Loucy (cell line): ENCODE results near the gene TMEM183A.

ENCODE experiments used
- H2AFZ ChIP-seq: fragments of 200-600 bp; sonication (generic); 2 replicates; pipeline ENCODE4 v1.6.0; 2016; ENCODE audit warnings: antibody characterized with exemption, mild to moderate bottlenecking, low read length, moderate library complexity
- H3F3A ChIP-seq: fragments of 200-600 bp; 2 replicates; pipeline ENCODE4 v1.6.0; 2016; ENCODE audit warnings: antibody characterized with exemption, low read depth, mild to moderate bottlenecking
- H3K27me3 ChIP-seq: fragments of 200-600 bp; sonication (generic); 2 replicates; pipeline ENCODE4 v1.6.1; 2014; ENCODE audit warnings: low read length, mild to moderate bottlenecking; ENCODE audit not compliant: insufficient read depth, poor library complexity, severe bottlenecking
- H3K36me3 ChIP-seq: fragments of 200-600 bp; sonication (generic); 2 replicates; pipeline ENCODE4 v1.6.1; 2016; ENCODE audit warnings: low read length; ENCODE audit not compliant: insufficient read depth
- H3K4me1 ChIP-seq: fragments of 200-600 bp; sonication (generic); 2 replicates; pipeline ENCODE4 v1.5.1; 2014; ENCODE audit warnings: low read length, mild to moderate bottlenecking; ENCODE audit not compliant: insufficient read depth, poor library complexity, severe bottlenecking
- H3K4me2 ChIP-seq: fragments of 200-600 bp; sonication (generic); 2 replicates; pipeline ENCODE4 v1.6.0; 2014; ENCODE audit warnings: antibody characterized with exemption, low read length, low read depth, mild to moderate bottlenecking; ENCODE audit not compliant: poor library complexity, severe bottlenecking
- H3K4me3 ChIP-seq: fragments of 200-600 bp; sonication (generic); 2 replicates; pipeline ENCODE4 v1.5.1; 2014; ENCODE audit warnings: low read length, mild to moderate bottlenecking, mixed read lengths; ENCODE audit not compliant: poor library complexity, severe bottlenecking
- H3K79me2 ChIP-seq: fragments of 200-600 bp; sonication (generic); 2 replicates; pipeline ENCODE4 v1.6.1; 2014; ENCODE audit warnings: low read length; ENCODE audit not compliant: insufficient read depth
- H3K9ac ChIP-seq: fragments of 200-600 bp; sonication (generic); 2 replicates; pipeline ENCODE4 v1.6.0; 2014; ENCODE audit warnings: mild to moderate bottlenecking, low read depth, low read length, moderate library complexity; ENCODE audit not compliant: poor library complexity, severe bottlenecking
- H3K9me2 ChIP-seq: fragments of 200-600 bp; sonication (generic); replicated peaks from 2 replicates; pipeline ENCODE4 v1.6.1; 2016; ENCODE audit warnings: low read depth, low read length, mixed read lengths
- H3K9me3 ChIP-seq: fragments of 200-600 bp; sonication (generic); 2 replicates; pipeline ENCODE4 v1.6.1; 2014; ENCODE audit warnings: mild to moderate bottlenecking, antibody characterized with exemption, low read length, low read depth; ENCODE audit not compliant: insufficient read depth
- H4K20me1 ChIP-seq: fragments of 200-600 bp; sonication (generic); 2 replicates; pipeline ENCODE4 v1.6.0; 2014; ENCODE audit warnings: antibody characterized with exemption, low read length, mild to moderate bottlenecking; ENCODE audit not compliant: insufficient read depth, poor library complexity, severe bottlenecking
- EZH2phosphoT487 ChIP-seq: fragments of 200-600 bp; IDR thresholded peaks from 2 replicates; pipeline ENCODE4 v1.6.1; 2018; ENCODE audit warnings: antibody characterized with exemption, mild to moderate bottlenecking, moderate library complexity, borderline replicate concordance
- TF ChIP-seq, protein P1 (sequence below): fragments of 200-600 bp; sonication (generic); conservative IDR thresholded peaks from 2 replicates; pipeline ENCODE4 v1.5.1; 2014; ENCODE audit warnings: mild to moderate bottlenecking, antibody characterized with exemption, low read length

Gene TMEM183A

DNA sequence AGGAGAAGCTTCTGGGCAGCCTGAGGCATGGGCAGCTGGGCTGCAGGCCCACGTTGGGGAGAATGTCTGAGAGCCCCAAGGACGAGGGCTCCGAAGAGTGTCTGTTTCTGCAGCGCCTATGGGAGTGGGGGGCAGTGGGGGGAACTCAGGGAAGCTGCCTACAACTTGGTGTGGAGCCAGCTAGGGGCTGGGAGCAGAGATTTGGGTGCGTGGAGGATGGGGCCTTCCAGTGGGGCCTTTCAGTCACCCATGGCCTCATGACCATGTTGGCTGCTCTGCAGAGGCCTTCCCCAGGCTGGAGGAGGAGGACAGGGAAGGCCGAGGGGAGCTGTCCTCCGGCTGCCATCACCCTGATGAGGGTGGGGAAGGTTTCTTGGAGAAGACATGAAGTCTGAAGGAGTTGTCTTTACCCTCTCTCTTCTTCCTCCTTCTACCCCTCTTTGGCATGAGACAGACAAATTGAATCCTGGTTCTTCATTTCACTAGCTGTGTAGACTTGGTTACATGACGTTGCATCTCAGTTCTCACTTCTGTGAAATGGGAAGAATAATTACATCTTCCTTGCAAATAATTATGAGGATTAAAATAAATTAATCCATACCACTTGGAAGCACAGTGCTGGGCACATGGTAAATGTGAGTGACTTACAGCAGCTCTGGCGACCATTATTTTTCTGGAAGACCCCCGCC is 27.4 kb downstream of the TMEM183A start:
- H3K9ac ChIP-seq = no peak overlapping the region
- H3K9me2 ChIP-seq = no peaks in the 10 kb centered on the region
- H3K4me2 ChIP-seq = no peak overlapping the region
- H3K4me3 ChIP-seq = no peak overlapping the region
- TF ChIP-seq EZH2phosphoT487 = no peak
- TF ChIP-seq, protein P1, sequence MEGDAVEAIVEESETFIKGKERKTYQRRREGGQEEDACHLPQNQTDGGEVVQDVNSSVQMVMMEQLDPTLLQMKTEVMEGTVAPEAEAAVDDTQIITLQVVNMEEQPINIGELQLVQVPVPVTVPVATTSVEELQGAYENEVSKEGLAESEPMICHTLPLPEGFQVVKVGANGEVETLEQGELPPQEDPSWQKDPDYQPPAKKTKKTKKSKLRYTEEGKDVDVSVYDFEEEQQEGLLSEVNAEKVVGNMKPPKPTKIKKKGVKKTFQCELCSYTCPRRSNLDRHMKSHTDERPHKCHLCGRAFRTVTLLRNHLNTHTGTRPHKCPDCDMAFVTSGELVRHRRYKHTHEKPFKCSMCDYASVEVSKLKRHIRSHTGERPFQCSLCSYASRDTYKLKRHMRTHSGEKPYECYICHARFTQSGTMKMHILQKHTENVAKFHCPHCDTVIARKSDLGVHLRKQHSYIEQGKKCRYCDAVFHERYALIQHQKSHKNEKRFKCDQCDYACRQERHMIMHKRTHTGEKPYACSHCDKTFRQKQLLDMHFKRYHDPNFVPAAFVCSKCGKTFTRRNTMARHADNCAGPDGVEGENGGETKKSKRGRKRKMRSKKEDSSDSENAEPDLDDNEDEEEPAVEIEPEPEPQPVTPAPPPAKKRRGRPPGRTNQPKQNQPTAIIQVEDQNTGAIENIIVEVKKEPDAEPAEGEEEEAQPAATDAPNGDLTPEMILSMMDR = no peak
- H3K79me2 ChIP-seq = no peaks in the 10 kb centered on the region
- H3K9me3 ChIP-seq = no peaks in the 10 kb centered on the region
- no peaks in the 10 kb centered on the region for H3K27me3 ChIP-seq
- H2AFZ ChIP-seq = no peak overlapping the region
- no peaks in the 10 kb centered on the region for H3K36me3 ChIP-seq
- H4K20me1 ChIP-seq = no peaks in the 10 kb centered on the region
- H3K4me1 ChIP-seq = peaks cover 7% of the 10 kb centered on the region
- no peaks in the 10 kb centered on the region for H3F3A ChIP-seq

DNA sequence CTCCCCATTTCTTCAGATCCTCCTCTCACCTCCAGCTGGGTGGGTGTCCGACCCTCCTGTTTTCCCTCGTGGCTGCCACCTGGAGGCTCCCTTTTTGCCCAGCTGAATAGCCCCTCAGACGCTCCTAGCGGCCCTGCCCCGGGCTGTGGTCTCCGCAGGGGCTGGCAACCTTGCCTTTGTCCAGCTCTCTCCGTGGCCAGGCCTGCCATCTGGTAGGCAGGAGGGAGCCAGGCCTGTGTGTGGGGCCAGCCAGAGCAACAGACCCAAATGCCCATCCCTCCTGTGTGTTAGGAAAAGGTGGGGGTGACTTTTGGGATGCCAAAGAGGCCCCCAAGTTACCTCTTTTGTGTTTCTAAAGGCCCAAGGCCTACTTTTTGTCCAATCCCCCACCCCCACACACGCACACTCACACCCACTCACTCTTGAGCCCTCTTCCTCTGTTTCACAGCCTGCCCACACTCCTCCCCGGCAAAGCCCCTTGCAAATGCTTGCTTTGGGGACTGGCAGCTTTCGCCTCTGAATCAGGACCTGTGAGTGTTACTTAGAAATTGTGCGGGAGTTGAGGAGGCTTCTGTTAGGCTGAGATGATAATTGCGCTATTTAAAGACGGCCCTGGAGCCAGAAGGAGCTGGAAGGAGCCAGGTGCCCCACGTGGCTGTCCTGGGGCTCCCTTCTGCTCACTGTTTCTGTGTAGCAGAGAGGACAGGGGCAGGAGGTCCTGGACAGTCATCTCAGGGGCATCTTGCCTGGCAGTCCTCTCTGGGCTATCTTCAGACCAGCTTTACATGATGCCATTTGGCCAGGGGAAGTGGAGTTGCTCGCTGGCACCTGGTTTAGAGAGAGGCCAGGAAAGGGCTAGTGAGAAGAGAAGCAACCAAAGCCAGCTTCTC is 28.2 kb downstream of the TMEM183A start:
- no peaks in the 10 kb centered on the region for H3K27me3 ChIP-seq
- no peaks in the 10 kb centered on the region for H3K79me2 ChIP-seq
- H3K9me3 ChIP-seq = no peaks in the 10 kb centered on the region
- H3K9ac ChIP-seq = no peak overlapping the region
- no peaks in the 10 kb centered on the region for H3F3A ChIP-seq
- H3K9me2 ChIP-seq = no peaks in the 10 kb centered on the region
- no peak overlapping the region for H3K4me3 ChIP-seq
- TF ChIP-seq, protein P1 = no peak
- no peak for TF ChIP-seq EZH2phosphoT487
- no peaks in the 10 kb centered on the region for H3K36me3 ChIP-seq
- H2AFZ ChIP-seq = no peak overlapping the region
- no peak overlapping the region for H3K4me2 ChIP-seq
- H4K20me1 ChIP-seq = no peaks in the 10 kb centered on the region
- peaks cover 7% of the 10 kb centered on the region for H3K4me1 ChIP-seq

DNA sequence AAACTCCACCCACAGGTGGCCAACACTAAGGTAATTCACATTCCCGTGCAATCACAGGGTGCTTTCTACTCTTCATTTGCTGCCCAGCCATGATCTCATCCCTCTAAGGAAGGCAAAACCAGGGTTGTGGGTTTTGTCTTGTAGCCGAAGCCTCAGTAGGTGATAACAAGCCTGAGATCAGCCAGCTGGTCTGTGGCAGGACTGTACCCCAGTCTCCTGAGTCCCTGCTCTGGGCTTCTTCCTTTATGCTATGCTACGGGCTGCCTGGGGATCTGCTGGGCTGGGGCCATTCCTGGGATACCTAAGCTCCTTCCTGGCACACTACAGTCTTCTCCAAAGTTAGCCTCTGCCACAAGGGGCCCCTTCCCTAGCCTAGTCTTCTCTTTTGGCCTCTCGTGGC is 29.0 kb downstream of the TMEM183A start:
- Histone ChIP-seq H3F3A (no peaks in the 10 kb centered on the region), H3K4me3 (no peak overlapping the region), H3K27me3 (no peaks in the 10 kb centered on the region), H3K36me3 (no peaks in the 10 kb centered on the region), H3K9ac (no peak overlapping the region), H3K9me3 (no peaks in the 10 kb centered on the region), H3K79me2 (no peaks in the 10 kb centered on the region), H2AFZ (no peak overlapping the region), H3K9me2 (no peaks in the 10 kb centered on the region), H4K20me1 (no peaks in the 10 kb centered on the region), H3K4me1 (peaks cover 7% of the 10 kb centered on the region), H3K4me2 (no peak overlapping the region)
- TF ChIP-seq, protein P1 = no peak
- no peak for TF ChIP-seq EZH2phosphoT487
